Keratinocyte (primary cell): ENCODE measurements around the gene TRIM67. TPM values are rescaled to one million over a fixed set of nuclear protein-coding genes. Genes with fewer than 3 reads are reported as not detected.

Experiments
- DNase-seq: peaks from one replicate; pipeline ENCODE4 v3.0.0-alpha.2; 2011; ENCODE audit warnings: low read depth, missing footprints, low spot score
- FAIRE-seq: peaks from 2 replicates; lab custom pipeline; 2011; peaks lifted over from hg19 to GRCh38; lab: Jason Lieb, UNC
- H2AFZ ChIP-seq: 2 replicates; pipeline ENCODE4 v1.6.0; 2012; ENCODE audit warnings: low read length, control low read depth, inconsistent platforms; ENCODE audit not compliant: control insufficient read depth
- H3K27ac ChIP-seq: 2 replicates; pipeline ENCODE4 v1.5.1; 2011; ENCODE audit warnings: low read length; ENCODE audit not compliant: control insufficient read depth, insufficient read depth
- H3K27me3 ChIP-seq: 3 replicates; pipeline ENCODE4 v1.6.0; 2011; ENCODE audit warnings: low read length; ENCODE audit not compliant: control insufficient read depth, insufficient read depth; ENCODE audit errors: extremely low read depth
- H3K36me3 ChIP-seq, 2 experiments: 2 replicates in 1 of 2; 3 replicates in 1 of 2; pipeline ENCODE4 v1.5.1; 2011; ENCODE audit warnings: low read length in 2 of 2, mild to moderate bottlenecking in 1 of 2; ENCODE audit not compliant: control insufficient read depth in 2 of 2, insufficient read depth in 2 of 2; ENCODE audit errors: extremely low read depth in 1 of 2
- H3K4me1 ChIP-seq: 3 replicates; pipeline ENCODE4 v1.5.1; 2011; ENCODE audit warnings: low read length; ENCODE audit not compliant: control insufficient read depth, insufficient read depth; ENCODE audit errors: extremely low read depth
- H3K4me2 ChIP-seq: 3 replicates; pipeline ENCODE4 v1.6.0; 2011; ENCODE audit warnings: low read depth, low read length; ENCODE audit not compliant: control insufficient read depth, insufficient read depth; ENCODE audit errors: extremely low read depth
- H3K4me3 ChIP-seq, 3 experiments: fragments of 200-600 bp in 1 of 3; sonication (generic) in 1 of 3; 2 replicates in 2 of 3; 3 replicates in 1 of 3; pipeline ENCODE4 v1.5.1; 2011 to 2016; ENCODE audit warnings: low read length in 3 of 3, mild to moderate bottlenecking in 3 of 3, control low read depth in 2 of 3, inconsistent platforms in 1 of 3, low read depth in 1 of 3, mixed read lengths in 1 of 3, mixed run types in 1 of 3, moderate library complexity in 1 of 3; ENCODE audit not compliant: control insufficient read depth in 2 of 3, insufficient read depth in 2 of 3; ENCODE audit errors: extremely low read depth in 1 of 3
- H3K79me2 ChIP-seq: 2 replicates; pipeline ENCODE4 v1.6.0; 2012; ENCODE audit warnings: low read length; ENCODE audit not compliant: control insufficient read depth, insufficient read depth
- H3K9ac ChIP-seq: 3 replicates; pipeline ENCODE4 v1.6.0; 2011; ENCODE audit warnings: low read length; ENCODE audit not compliant: control insufficient read depth, insufficient read depth; ENCODE audit errors: extremely low read depth
- H3K9me1 ChIP-seq: 3 replicates; pipeline ENCODE4 v1.6.0; 2011; ENCODE audit warnings: low read length; ENCODE audit not compliant: control insufficient read depth, insufficient read depth; ENCODE audit errors: extremely low read depth
- H3K9me3 ChIP-seq: 2 replicates; pipeline ENCODE4 v1.5.1; 2012; ENCODE audit warnings: low read depth, low read length; ENCODE audit not compliant: control insufficient read depth
- H4K20me1 ChIP-seq: 3 replicates; pipeline ENCODE4 v1.6.0; 2011; ENCODE audit warnings: low read length; ENCODE audit not compliant: control insufficient read depth, insufficient read depth; ENCODE audit errors: extremely low read depth
- EZH2 ChIP-seq: IDR thresholded peaks from one replicate; pipeline ENCODE4 v1.6.1; 2012; ENCODE audit warnings: inconsistent platforms, mild to moderate bottlenecking, low read length, moderate library complexity
- dilution Hi-C: fragments of 300-500 bp; cut with MboI; formaldehyde crosslinking; loops from one replicate; pipeline ENCODE4 v1.7.0; 2020; ENCODE audit warnings: low sequenced_read_pairs; ENCODE audit not compliant: extremely low pct_ligation_motif_present
- polyA plus RNA-seq, 5 experiments: library from polyadenylated mRNA; depleted of rRNA in 3 of 5; stranded (reverse) in 3 of 5; stranded (forward) in 1 of 5; unstranded in 1 of 5; fragments of >200 nt; gene quantifications; 1 replicate in 1 of 5; 2 replicates in 3 of 5; 3 replicates in 1 of 5; pipeline versions ENCODE4 v1.2.1 to v1.2.3, GENCODE V29; 2011 to 2012; ENCODE audit warnings: missing spikeins in 2 of 5, low read depth in 1 of 5, low replicate concordance in 1 of 5
- TF ChIP-seq, protein P1 (sequence below), 3 experiments: IDR thresholded peaks in 1 of 3; conservative IDR thresholded peaks in 1 of 3; optimal IDR thresholded peaks in 1 of 3; 2 replicates in 2 of 3; 3 replicates in 1 of 3; pipeline versions ENCODE3 to v1.5.1; 2011; ENCODE audit warnings: low read length in 3 of 3, mild to moderate bottlenecking in 3 of 3, moderate library complexity in 2 of 3, control low read depth in 1 of 3, inconsistent platforms in 1 of 3; ENCODE audit not compliant: insufficient read depth in 2 of 3; ENCODE audit errors: extremely low read depth in 1 of 3

The TRIM67 gene
- polyA plus RNA-seq, 1 donor (not counting 4 experiments of a cell fraction or from before 2014, with no cell fraction given): not detected

DNA sequence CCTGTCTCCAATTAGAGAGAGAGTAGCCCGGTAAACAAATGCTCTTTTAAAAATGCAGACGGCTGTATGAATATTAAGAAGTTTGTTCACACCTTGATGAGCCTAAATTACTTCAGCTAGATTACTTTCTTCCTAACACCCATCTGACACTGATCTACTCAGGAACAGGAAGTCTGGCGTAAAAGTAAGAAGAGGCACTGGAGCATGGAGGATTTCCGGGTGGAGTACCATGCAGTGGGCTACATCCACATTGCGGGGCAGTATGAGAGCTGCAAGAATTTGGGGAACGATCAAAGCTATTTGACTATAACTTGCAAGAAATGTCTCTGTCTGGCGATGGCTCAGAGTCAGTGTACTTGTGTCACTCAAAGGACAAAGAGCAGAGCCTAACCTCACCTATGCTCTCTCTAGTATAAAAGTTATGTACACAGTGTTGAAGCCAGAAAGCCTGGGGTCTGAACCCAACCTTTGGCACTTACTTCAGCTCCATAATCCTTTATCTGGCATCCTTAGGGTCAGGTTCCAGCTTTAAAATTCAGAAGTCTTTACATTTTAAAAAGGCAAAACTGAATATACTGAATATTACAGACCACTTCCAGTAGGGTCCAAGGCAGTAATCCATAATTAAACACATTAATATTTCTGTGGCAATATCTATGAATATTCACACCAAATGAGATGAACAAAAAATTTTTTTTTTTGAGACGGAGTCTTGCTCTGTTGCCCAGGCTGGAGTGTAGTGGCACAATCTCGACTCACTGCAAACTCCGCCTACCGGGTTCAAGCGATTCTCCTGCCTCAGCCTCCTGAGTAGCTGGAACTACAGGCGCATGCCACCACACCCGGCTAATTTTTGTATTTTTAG, 71.2 kb downstream of the TRIM67 start:
- dilution Hi-C loops: no loop called here
- Histone ChIP-seq H2AFZ (no peak overlapping the region), H3K9ac (no peak overlapping the region), H3K4me2 (no peak overlapping the region), H3K27me3 (no peaks in the 10 kb centered on the region), H3K36me3 (peaks cover 11 to 20% of the 10 kb centered on the region in 2 experiments), H3K9me3 (no peaks in the 10 kb centered on the region), H3K27ac (no peak overlapping the region), H4K20me1 (no peaks in the 10 kb centered on the region), H3K79me2 (peaks cover 25% of the 10 kb centered on the region), H3K4me3 (no peak overlapping the region), H3K9me1 (no peaks in the 10 kb centered on the region), H3K4me1 (no peaks in the 10 kb centered on the region)
- TF ChIP-seq, protein P1, sequence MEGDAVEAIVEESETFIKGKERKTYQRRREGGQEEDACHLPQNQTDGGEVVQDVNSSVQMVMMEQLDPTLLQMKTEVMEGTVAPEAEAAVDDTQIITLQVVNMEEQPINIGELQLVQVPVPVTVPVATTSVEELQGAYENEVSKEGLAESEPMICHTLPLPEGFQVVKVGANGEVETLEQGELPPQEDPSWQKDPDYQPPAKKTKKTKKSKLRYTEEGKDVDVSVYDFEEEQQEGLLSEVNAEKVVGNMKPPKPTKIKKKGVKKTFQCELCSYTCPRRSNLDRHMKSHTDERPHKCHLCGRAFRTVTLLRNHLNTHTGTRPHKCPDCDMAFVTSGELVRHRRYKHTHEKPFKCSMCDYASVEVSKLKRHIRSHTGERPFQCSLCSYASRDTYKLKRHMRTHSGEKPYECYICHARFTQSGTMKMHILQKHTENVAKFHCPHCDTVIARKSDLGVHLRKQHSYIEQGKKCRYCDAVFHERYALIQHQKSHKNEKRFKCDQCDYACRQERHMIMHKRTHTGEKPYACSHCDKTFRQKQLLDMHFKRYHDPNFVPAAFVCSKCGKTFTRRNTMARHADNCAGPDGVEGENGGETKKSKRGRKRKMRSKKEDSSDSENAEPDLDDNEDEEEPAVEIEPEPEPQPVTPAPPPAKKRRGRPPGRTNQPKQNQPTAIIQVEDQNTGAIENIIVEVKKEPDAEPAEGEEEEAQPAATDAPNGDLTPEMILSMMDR (optimal IDR thresholded peaks at IDR 0.05 in 1 of 3, IDR thresholded peaks at IDR 0.05 in 1 of 3, conservative IDR thresholded peaks at IDR 0.05 in 1 of 3; ENCODE audit: extremely low read depth in 1 of 3, insufficient read depth in 2 of 3, low read length in 3 of 3): no peak
- no peak for TF ChIP-seq EZH2
- FAIRE-seq (no peak), DNase-seq (no peak)

DNA sequence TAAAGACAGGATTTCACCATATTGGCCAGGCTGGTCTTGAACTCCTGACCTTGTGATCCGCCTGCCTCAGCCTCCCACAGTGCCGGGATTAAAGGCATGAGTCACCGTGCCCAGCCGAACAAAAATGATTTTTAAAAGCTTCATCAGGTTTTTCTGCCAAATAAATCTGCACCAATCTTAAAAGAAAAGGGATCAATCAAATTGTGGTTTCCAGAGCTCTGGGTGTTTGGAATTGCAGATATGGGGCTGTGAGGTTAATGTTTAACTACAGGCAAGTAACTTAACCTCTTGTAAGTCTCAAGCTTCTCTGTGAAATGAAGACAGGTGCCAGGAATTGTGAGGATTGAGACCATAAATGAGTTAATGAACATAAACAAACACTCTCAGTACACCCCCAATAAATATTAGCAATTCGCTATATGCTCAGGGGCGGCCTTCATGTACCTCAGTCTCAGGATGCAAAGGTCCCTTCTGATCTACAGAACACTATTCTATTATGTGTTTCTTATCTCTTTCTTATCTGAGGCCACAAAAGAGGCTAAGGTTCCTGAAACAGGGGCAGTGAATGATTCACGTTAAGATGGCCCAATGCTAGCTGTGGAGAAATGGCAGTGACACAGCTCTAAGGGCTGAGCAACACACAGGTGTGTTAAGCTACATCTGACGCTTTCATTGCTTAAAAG, 72.0 kb downstream of the TRIM67 start:
- DNase-seq (no peak), FAIRE-seq (no peak)
- dilution Hi-C loops: no loop called here
- no peaks in the 10 kb centered on the region for H4K20me1 ChIP-seq
- TF ChIP-seq EZH2: no peak
- TF ChIP-seq, protein P1 (optimal IDR thresholded peaks at IDR 0.05 in 1 of 3, IDR thresholded peaks at IDR 0.05 in 1 of 3, conservative IDR thresholded peaks at IDR 0.05 in 1 of 3; ENCODE audit: extremely low read depth in 1 of 3, insufficient read depth in 2 of 3, low read length in 3 of 3): no peak
- H3K9me1 ChIP-seq: no peaks in the 10 kb centered on the region
- H3K36me3 ChIP-seq: peaks cover 17 to 24% of the 10 kb centered on the region in 2 experiments
- H3K9ac ChIP-seq: no peak overlapping the region
- peaks cover 26% of the 10 kb centered on the region for H3K79me2 ChIP-seq
- H3K9me3 ChIP-seq: no peaks in the 10 kb centered on the region
- H2AFZ ChIP-seq: no peak overlapping the region
- H3K27me3 ChIP-seq: no peaks in the 10 kb centered on the region
- no peaks in the 10 kb centered on the region for H3K4me1 ChIP-seq
- no peak overlapping the region for H3K4me3 ChIP-seq
- H3K27ac ChIP-seq: no peak overlapping the region
- H3K4me2 ChIP-seq: no peak overlapping the region
